GM23338 (cell line): ENCODE measurements around the gene COL4A2. TPM values are rescaled to one million over a fixed set of nuclear protein-coding genes. Genes with fewer than 3 reads are reported as not detected.

Experiments
- ATAC-seq: fragments of 200-7000 bp; cut with Tn5 transposase; 3 replicates; pipeline ENCODE4 v1.9.1; 2020
- DNase-seq: peaks from one replicate; pipeline ENCODE4 v3.0.0-alpha.2; 2015; ENCODE audit warnings: low spot score
- H2AFZ ChIP-seq: fragments of 200-600 bp; sonication (generic); 2 replicates; pipeline ENCODE4 v1.8.0; 2016; ENCODE audit warnings: antibody characterized with exemption, mild to moderate bottlenecking, moderate library complexity
- H3F3A ChIP-seq: fragments of 200-600 bp; sonication (generic); replicated peaks from 2 replicates; pipeline ENCODE4 v1.8.0; 2017; ENCODE audit warnings: antibody characterized with exemption, mixed run types, low read depth
- H3K27ac ChIP-seq: fragments of 200-600 bp; sonication (generic); 2 replicates; pipeline ENCODE4 v1.6.1; 2016; ENCODE audit warnings: low read depth
- H3K27me3 ChIP-seq: fragments of 200-600 bp; sonication (generic); 2 replicates; pipeline ENCODE4 v1.8.0; 2016; ENCODE audit warnings: mild to moderate bottlenecking, mixed run types, moderate library complexity; ENCODE audit not compliant: insufficient read depth
- H3K36me3 ChIP-seq: fragments of 200-600 bp; sonication (generic); 2 replicates; pipeline ENCODE4 v1.8.0; 2016; ENCODE audit warnings: mild to moderate bottlenecking; ENCODE audit not compliant: insufficient read depth
- H3K4me1 ChIP-seq: fragments of 200-600 bp; sonication (generic); 2 replicates; pipeline ENCODE4 v1.8.0; 2016; ENCODE audit warnings: mild to moderate bottlenecking, moderate library complexity; ENCODE audit not compliant: insufficient read depth
- H3K4me2 ChIP-seq: fragments of 200-600 bp; sonication (generic); 2 replicates; pipeline ENCODE4 v1.7.1; 2017; ENCODE audit warnings: mixed run types
- H3K4me3 ChIP-seq: fragments of 200-600 bp; sonication (generic); 2 replicates; pipeline ENCODE4 v1.6.1; 2016; ENCODE audit warnings: mixed run types
- H3K79me2 ChIP-seq: fragments of 200-600 bp; sonication (generic); replicated peaks from 2 replicates; pipeline ENCODE4 v1.8.0; 2017; ENCODE audit warnings: mild to moderate bottlenecking; ENCODE audit not compliant: insufficient read depth
- H3K9me2 ChIP-seq: fragments of 200-600 bp; sonication (generic); 2 replicates; pipeline ENCODE4 v1.8.0; 2017; ENCODE audit not compliant: insufficient read depth
- H4K20me1 ChIP-seq: fragments of 200-600 bp; sonication (generic); replicated peaks from 2 replicates; pipeline ENCODE4 v1.8.0; 2017; ENCODE audit warnings: mild to moderate bottlenecking; ENCODE audit not compliant: insufficient read depth
- H3K27ac Mint-ChIP-seq: 2 replicates; pipeline ENCODE4 v1.8.0; 2020; ENCODE audit warnings: inconsistent platforms, mild to moderate bottlenecking, moderate library complexity, mixed read lengths
- H3K27me3 Mint-ChIP-seq: 3 replicates; pipeline ENCODE4 v1.8.0; 2022; ENCODE audit warnings: low read depth, mild to moderate bottlenecking, moderate library complexity, mixed read lengths, inconsistent platforms; ENCODE audit not compliant: insufficient read depth, poor library complexity
- H3K36me3 Mint-ChIP-seq: 3 replicates; pipeline ENCODE4 v1.8.0; 2021; ENCODE audit warnings: low read depth, mild to moderate bottlenecking, inconsistent platforms, moderate library complexity, mixed read lengths
- H3K4me1 Mint-ChIP-seq: 3 replicates; pipeline ENCODE4 v1.8.0; 2020; ENCODE audit warnings: mild to moderate bottlenecking, inconsistent platforms, mixed read lengths
- H3K4me3 Mint-ChIP-seq: 3 replicates; pipeline ENCODE4 v1.8.0; 2021; ENCODE audit warnings: moderate library complexity, mild to moderate bottlenecking, inconsistent platforms, mixed read lengths
- H3K9me3 Mint-ChIP-seq: 3 replicates; pipeline ENCODE4 v1.8.0; 2020; ENCODE audit warnings: moderate library complexity, mild to moderate bottlenecking, inconsistent platforms, mixed read lengths
- EZH2 ChIP-seq: fragments of 200-600 bp; sonication (generic); IDR thresholded peaks from one replicate; pipeline ENCODE4 v1.8.0; 2017; ENCODE audit warnings: antibody characterized with exemption, mild to moderate bottlenecking, low read depth; ENCODE audit not compliant: unreplicated experiment
- EZH2phosphoT487 ChIP-seq: fragments of 200-600 bp; sonication (generic); IDR thresholded peaks from one replicate; pipeline ENCODE4 v1.8.1; 2018; ENCODE audit warnings: antibody characterized with exemption; ENCODE audit not compliant: unreplicated experiment
- JUNB ChIP-seq: IDR thresholded peaks from one replicate; pipeline ENCODE4 v1.6.1; 2016; ENCODE audit warnings: antibody characterized with exemption; ENCODE audit not compliant: unreplicated experiment
- NANOG ChIP-seq: IDR thresholded peaks from 2 replicates; pipeline ENCODE4 v1.6.1; 2016; ENCODE audit warnings: antibody characterized with exemption, borderline replicate concordance
- POLR2AphosphoS5 ChIP-seq: IDR thresholded peaks from 2 replicates; pipeline ENCODE4 v1.6.1; 2016; ENCODE audit warnings: antibody characterized with exemption, low read depth
- REST ChIP-seq: IDR thresholded peaks from one replicate; pipeline ENCODE4 v1.6.1; 2018; ENCODE audit warnings: antibody characterized with exemption; ENCODE audit not compliant: unreplicated experiment
- ZNF331 ChIP-seq: fragments of 250-450 bp; sonication (Bioruptor Pico); IDR thresholded peaks from 2 replicates; pipeline ENCODE4 v1.5.0; 2020; ENCODE audit warnings: low read depth, mild to moderate bottlenecking, moderate library complexity
- polyA plus RNA-seq: library from polyadenylated mRNA; unstranded; fragments of >200 nt; fragmentation: Nextera tagmentation; extraction: Ambion mirVana; gene quantifications from 2 replicates; pipeline ENCODE4 v1.2.1, GENCODE V29; 2016
- total RNA-seq: library from RNA; depleted of rRNA; stranded (reverse); fragments of >200 nt; shearing (Covaris generic); gene quantifications from 2 replicates; pipeline ENCODE4 v1.2.3, GENCODE V29; 2014
- TF ChIP-seq, protein P1 (sequence below): IDR thresholded peaks from 2 replicates; pipeline ENCODE4 v1.6.1; 2016; ENCODE audit warnings: antibody characterized with exemption
- TF ChIP-seq, protein P2 (sequence below): fragments of 250-450 bp; sonication (Bioruptor Pico); IDR thresholded peaks from 2 replicates; pipeline ENCODE4 v1.5.0; 2020; ENCODE audit warnings: mild to moderate bottlenecking, moderate library complexity

The COL4A2 gene
- total and polyA plus RNA-seq, 2 experiments from 2014 or later = 37.4 to 131 TPM

DNA sequence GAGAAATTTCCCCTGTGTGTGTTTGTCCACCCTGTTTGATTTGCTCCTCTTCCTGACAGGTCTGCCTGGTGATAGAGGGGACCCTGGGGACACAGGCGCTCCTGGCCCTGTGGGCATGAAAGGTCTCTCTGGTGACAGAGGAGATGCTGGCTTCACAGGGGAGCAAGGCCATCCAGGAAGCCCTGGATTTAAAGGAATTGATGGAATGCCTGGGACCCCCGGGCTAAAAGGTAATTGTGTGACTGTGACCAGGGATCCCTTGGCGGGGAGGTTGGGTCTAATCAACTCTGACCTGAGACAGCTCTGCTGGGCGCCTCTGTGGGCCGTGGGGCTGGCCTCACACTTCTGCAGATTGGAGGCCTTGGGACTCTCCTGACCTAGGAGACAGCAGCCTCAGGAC, 173.1 kb downstream of the COL4A2 start:
- Mint-ChIP-seq H3K4me3 (no peak overlapping the region), H3K27ac (no peak overlapping the region), H3K4me1 (peaks cover 11% of the 10 kb centered on the region), H3K27me3 (peaks cover 15% of the 10 kb centered on the region), H3K9me3 (no peaks in the 10 kb centered on the region; the same call in 2 of the 3 replicates), H3K36me3 (peaks cover 32% of the 10 kb centered on the region)
- no peak for ATAC-seq
- Histone ChIP-seq H3F3A (0 out of 2 replicates have a peak, but pooled peaks cover 3% of the 10 kb centered on the region), H3K79me2 (no peaks in the 10 kb centered on the region), H4K20me1 (no peaks in the 10 kb centered on the region), H3K27me3 (no peaks in the 10 kb centered on the region), H3K36me3 (no peaks in the 10 kb centered on the region), H3K4me2 (no peak overlapping the region), H3K4me1 (peaks cover 9% of the 10 kb centered on the region), H3K9me2 (no peaks in the 10 kb centered on the region; the same call in 1 of the 2 replicates), H3K4me3 (no peak overlapping the region), H3K27ac (no peak overlapping the region), H2AFZ (no peak overlapping the region)
- no peak for DNase-seq
- no peak for TF ChIP-seq POLR2AphosphoS5
- no peak for TF ChIP-seq EZH2phosphoT487
- TF ChIP-seq EZH2 = no peak
- no peak for TF ChIP-seq ZNF331 (CRISPR knock-in tag)
- no peak for TF ChIP-seq REST
- no peak for TF ChIP-seq JUNB
- TF ChIP-seq, protein P1, sequence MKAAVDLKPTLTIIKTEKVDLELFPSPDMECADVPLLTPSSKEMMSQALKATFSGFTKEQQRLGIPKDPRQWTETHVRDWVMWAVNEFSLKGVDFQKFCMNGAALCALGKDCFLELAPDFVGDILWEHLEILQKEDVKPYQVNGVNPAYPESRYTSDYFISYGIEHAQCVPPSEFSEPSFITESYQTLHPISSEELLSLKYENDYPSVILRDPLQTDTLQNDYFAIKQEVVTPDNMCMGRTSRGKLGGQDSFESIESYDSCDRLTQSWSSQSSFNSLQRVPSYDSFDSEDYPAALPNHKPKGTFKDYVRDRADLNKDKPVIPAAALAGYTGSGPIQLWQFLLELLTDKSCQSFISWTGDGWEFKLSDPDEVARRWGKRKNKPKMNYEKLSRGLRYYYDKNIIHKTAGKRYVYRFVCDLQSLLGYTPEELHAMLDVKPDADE = no peak
- no peak for TF ChIP-seq NANOG
- TF ChIP-seq, protein P2, sequence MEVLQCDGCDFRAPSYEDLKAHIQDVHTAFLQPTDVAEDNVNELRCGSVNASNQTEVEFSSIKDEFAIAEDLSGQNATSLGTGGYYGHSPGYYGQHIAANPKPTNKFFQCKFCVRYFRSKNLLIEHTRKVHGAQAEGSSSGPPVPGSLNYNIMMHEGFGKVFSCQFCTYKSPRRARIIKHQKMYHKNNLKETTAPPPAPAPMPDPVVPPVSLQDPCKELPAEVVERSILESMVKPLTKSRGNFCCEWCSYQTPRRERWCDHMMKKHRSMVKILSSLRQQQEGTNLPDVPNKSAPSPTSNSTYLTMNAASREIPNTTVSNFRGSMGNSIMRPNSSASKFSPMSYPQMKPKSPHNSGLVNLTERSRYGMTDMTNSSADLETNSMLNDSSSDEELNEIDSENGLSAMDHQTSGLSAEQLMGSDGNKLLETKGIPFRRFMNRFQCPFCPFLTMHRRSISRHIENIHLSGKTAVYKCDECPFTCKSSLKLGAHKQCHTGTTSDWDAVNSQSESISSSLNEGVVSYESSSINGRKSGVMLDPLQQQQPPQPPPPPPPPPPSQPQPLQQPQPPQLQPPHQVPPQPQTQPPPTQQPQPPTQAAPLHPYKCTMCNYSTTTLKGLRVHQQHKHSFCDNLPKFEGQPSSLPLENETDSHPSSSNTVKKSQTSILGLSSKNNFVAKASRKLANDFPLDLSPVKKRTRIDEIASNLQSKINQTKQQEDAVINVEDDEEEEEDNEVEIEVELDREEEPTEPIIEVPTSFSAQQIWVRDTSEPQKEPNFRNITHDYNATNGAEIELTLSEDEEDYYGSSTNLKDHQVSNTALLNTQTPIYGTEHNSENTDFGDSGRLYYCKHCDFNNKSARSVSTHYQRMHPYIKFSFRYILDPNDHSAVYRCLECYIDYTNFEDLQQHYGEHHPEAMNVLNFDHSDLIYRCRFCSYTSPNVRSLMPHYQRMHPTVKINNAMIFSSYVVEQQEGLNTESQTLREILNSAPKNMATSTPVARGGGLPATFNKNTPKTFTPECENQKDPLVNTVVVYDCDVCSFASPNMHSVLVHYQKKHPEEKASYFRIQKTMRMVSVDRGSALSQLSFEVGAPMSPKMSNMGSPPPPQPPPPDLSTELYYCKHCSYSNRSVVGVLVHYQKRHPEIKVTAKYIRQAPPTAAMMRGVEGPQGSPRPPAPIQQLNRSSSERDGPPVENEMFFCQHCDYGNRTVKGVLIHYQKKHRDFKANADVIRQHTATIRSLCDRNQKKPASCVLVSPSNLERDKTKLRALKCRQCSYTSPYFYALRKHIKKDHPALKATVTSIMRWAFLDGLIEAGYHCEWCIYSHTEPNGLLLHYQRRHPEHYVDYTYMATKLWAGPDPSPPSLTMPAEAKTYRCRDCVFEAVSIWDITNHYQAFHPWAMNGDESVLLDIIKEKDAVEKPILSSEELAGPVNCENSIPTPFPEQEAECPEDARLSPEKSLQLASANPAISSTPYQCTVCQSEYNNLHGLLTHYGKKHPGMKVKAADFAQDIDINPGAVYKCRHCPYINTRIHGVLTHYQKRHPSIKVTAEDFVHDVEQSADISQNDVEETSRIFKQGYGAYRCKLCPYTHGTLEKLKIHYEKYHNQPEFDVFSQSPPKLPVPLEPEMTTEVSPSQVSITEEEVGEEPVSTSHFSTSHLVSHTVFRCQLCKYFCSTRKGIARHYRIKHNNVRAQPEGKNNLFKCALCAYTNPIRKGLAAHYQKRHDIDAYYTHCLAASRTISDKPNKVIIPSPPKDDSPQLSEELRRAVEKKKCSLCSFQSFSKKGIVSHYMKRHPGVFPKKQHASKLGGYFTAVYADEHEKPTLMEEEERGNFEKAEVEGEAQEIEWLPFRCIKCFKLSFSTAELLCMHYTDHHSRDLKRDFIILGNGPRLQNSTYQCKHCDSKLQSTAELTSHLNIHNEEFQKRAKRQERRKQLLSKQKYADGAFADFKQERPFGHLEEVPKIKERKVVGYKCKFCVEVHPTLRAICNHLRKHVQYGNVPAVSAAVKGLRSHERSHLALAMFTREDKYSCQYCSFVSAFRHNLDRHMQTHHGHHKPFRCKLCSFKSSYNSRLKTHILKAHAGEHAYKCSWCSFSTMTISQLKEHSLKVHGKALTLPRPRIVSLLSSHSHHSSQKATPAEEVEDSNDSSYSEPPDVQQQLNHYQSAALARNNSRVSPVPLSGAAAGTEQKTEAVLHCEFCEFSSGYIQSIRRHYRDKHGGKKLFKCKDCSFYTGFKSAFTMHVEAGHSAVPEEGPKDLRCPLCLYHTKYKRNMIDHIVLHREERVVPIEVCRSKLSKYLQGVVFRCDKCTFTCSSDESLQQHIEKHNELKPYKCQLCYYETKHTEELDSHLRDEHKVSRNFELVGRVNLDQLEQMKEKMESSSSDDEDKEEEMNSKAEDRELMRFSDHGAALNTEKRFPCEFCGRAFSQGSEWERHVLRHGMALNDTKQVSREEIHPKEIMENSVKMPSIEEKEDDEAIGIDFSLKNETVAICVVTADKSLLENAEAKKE (CRISPR knock-in tag) = no peak
